GM12875 (cell line): ENCODE results near the gene ZSWIM6.

Experiments
- H3K4me3 ChIP-seq: one replicate; pipeline ENCODE4 v1.5.1; 2011; ENCODE audit warnings: low read depth, low read length, control low read depth
- TF ChIP-seq, protein P1 (sequence below): IDR thresholded peaks from 2 replicates; pipeline ENCODE4 v1.5.1; 2011; ENCODE audit warnings: low read depth, mild to moderate bottlenecking, control low read depth, inconsistent platforms, low read length, moderate library complexity, borderline replicate concordance; ENCODE audit not compliant: insufficient read depth

ZSWIM6 gene

DNA sequence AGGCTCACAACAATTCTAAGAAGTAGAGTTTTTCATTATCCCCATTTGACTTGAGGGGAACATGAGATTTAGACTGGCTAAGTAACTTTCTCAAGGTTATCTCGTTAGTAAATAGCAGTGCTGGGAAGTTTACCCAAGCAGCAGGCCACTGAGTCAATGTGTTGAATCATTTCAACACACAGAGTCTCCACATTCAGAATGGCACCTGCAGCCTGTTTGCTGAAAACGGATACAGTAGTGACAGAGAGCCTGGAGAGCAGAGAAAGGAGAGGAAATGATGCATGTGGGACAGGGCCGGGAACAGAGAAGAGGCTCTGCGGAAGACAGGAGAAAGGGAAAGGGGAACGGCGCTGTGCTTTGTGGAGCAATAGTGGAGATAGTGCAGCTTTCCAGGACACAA, 33.5 kb upstream of the ZSWIM6 start:
- H3K4me3 ChIP-seq = no peak overlapping the region

DNA sequence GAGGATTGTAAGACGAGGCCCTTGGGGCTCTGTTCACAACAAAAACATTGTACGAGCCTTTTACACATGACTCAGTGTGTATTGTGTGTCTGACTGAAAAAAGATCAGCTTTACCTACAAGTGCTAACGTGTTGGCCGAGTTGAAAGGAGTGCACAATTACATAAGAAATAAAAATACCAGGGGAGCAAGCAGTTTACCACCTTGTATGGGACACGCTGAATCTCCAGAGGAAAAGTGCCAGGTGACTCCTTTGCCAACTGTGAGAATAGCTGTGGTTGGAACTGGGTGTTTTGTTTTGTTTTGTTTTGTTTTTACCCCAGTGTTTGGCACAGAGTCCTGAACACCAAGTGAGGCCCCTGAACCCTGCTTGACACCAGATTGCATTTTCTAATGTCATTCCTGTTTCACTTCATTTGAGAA, 32.8 kb upstream of the ZSWIM6 start:
- H3K4me3 ChIP-seq = no peak overlapping the region
- TF ChIP-seq, protein P1, sequence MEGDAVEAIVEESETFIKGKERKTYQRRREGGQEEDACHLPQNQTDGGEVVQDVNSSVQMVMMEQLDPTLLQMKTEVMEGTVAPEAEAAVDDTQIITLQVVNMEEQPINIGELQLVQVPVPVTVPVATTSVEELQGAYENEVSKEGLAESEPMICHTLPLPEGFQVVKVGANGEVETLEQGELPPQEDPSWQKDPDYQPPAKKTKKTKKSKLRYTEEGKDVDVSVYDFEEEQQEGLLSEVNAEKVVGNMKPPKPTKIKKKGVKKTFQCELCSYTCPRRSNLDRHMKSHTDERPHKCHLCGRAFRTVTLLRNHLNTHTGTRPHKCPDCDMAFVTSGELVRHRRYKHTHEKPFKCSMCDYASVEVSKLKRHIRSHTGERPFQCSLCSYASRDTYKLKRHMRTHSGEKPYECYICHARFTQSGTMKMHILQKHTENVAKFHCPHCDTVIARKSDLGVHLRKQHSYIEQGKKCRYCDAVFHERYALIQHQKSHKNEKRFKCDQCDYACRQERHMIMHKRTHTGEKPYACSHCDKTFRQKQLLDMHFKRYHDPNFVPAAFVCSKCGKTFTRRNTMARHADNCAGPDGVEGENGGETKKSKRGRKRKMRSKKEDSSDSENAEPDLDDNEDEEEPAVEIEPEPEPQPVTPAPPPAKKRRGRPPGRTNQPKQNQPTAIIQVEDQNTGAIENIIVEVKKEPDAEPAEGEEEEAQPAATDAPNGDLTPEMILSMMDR = no peak

More for the DNA sequence above, 33.5 kb upstream of the ZSWIM6 start:
- TF ChIP-seq, protein P1 = no peak

DNA sequence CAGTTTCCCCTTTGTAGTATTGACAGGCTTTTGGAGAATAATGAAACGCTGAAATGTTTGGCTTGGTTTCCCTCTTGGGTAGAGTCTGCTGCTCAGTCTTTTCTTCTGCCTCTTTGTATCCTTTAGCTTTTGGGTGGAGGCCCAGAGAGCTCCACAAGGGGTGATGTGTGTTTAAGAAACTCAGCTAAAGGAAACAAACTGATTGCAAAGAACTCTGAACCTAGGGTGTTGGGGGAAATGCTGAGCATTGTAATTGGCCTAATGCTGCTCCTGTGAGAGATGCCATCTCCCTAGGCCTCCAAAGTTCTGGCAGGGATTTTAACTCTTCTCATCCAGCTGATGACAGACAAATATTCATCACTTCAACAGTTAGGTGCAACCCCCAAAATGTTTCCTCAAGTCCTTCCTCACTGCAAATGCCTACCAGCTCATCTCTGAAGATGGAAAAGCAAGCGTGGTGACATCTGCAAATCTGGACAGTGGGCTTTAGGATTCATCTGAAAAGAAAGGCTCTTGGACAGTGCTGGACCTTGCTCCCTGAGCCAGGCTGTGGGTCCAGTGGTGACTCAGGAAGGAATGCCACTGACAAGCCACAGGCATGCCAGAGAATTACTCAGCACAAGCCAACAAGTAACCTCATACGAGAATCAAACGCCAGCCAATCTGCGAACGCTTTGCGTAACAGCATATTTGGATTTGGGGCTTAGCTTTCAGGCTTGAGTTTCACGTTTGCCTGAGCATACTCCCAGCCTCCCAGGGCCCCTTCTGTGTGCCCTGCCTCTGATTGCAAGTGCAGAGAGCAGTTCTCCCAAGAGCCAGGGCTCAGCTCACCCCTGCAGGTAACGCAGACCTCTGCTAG, 30.5 kb upstream of the ZSWIM6 start:
- TF ChIP-seq, protein P1 = no peak
- H3K4me3 ChIP-seq = no peak overlapping the region

DNA sequence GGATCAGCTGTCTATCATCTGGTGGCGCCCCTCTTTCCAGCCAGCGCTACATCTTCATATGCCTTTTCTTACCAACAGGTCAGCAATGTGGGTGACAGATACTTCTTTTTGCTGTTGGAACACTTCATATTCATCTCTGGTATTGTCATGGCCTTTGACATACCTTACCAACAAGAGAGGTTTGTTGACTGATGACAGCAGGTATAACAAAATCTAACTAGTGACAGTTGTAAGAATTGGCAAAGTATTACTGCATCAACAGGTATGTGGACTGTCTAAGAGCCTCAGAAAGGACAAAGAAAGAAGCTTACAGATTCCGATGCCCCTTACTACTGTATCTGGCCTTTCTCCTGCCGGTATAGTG, 29.9 kb upstream of the ZSWIM6 start:
- no peak overlapping the region for H3K4me3 ChIP-seq
- TF ChIP-seq, protein P1 = no peak

DNA sequence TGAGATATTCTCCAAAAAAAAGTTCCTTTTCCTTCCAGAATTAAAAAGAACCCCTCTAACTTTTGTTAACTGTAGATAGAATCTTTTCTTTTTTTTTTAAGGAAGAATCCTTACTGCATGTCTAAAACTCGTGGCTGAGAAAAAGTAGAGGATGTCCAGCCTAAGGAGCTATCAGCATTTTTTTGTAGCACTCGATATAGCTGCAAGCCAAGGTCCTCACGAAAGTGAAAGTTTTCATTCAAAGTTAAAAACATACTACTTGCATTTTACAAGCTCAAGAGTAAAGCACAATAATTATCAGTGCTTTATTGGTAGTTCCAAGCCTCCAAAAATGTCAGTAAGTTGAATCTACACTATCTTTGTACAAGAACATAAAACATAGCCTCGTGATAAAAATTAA, 28.7 kb upstream of the ZSWIM6 start:
- no peak overlapping the region for H3K4me3 ChIP-seq
- TF ChIP-seq, protein P1 = no peak

DNA sequence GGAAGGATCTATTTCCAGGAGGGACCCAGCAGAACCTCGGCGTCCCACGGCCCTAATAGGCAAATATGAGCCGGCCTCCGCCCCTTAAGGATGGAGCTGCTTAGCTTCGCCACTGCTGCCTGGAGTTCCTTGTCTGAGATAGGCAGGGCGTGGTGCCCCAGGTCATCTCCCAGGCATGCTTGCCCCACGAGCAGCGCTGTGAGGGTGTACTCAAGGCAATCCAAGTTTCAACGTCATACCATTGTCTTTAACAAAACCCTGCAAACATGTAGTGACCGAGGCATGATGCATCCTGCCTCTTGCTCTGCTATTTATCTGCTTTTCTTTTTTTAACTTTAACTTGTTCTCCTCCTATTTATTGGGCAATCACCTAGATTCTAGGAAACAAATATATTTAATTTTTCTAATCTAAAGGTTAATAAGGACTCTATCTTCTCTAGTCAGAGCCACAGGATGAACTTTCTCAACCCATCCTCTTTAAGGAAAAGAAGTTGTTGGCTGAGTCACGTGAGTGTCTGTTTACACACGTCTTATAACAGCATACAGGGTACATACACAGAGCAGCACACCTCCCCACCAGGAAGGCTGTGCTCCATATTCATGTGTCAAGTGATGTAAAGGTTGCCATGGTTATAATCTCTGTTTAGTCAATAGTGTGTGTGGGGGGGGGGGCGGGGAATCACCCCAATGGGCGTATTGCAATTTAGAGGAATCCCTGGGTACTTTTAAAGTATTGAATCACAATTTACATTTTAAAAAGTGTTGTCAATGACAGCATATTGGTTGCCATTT, 27.3 kb upstream of the ZSWIM6 start:
- H3K4me3 ChIP-seq = no peak overlapping the region
- TF ChIP-seq, protein P1 = no peak

DNA sequence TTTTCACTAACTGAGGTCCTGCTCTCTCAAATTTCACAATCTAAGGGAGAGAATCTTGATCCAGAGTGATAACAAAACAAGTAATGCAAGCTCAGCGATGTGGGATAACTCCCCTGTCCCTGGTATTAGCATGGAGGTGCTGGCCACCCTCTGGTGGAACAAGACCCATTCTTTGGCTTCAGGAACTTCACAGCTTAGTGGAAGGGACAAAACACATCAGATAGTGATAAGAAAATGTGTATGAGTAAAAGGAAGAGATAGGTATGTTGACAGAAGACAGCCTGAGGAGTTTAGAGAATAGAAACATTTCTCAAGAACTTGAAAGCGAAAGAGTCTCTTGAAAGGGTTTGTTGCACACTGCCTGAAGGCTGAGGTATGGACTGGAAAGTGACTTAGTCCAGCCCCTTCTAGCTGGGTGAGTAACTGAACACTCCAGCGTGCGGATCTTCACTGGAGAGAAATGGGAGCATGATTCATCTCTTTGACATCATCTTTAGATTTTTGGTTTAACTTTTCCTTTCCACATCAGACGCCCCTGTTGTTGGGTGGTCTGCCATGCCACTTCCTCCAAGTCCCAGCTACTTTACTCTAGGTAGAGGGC, 25.4 kb upstream of the ZSWIM6 start:
- TF ChIP-seq, protein P1 = no peak
- no peak overlapping the region for H3K4me3 ChIP-seq
